GM12892 (cell line): ENCODE measurements around the gene EEF2K.
A peak's percentile ranks its signal among the peaks of the same experiment; 100 is the strongest.
"Not testable (repeated sequence)": the region's sequence is repeated elsewhere in the genome, so short reads cannot be mapped to it uniquely, and the experiment has no call there.

Experiments used
- DNase-seq: peaks from one replicate; pipeline ENCODE4 v3.0.0; 2011; ENCODE audit not compliant: insufficient read length
- FAIRE-seq: peaks from 2 replicates; lab custom pipeline; 2011; peaks lifted over from hg19 to GRCh38; lab: Jason Lieb, UNC
- POLR2A ChIP-seq: IDR thresholded peaks from 2 replicates; pipeline ENCODE4 v1.6.1; 2011; ENCODE audit warnings: low read depth, low read length, control low read depth
- POLR2AphosphoS5 ChIP-seq: IDR thresholded peaks from 2 replicates; pipeline ENCODE4 v1.6.1; 2011; ENCODE audit warnings: low read depth, low read length, control low read depth
- TAF1 ChIP-seq: IDR thresholded peaks from 2 replicates; pipeline ENCODE4 v1.6.1; 2011; ENCODE audit warnings: low read depth, mild to moderate bottlenecking, control low read depth, low read length, borderline replicate concordance

The EEF2K gene

DNA sequence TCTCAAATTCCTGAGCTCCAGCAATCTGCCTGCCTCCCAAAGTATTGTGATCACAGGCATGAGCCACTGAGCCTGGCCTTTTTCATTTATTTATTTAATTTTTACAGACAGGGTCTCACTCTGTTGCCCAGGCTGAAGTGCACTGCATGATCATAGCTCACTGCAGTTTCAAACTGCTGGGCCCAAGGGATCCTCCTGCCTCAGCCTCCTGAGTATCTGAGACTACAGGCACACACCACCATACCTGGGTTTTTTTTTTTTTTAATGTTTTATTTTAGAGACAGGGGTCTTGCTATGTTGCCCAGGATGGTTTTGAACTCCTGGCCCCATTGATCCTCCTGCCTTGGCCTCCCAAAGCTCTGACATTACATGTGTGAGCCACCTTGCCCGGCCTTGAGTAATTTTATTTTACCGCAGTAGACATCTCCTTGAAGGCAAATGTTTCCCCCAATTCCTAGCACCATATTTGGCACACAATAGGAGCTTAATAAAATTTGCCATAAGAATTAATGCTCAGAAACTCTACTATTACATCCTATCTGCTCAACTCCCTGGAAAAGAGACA, 1.9 kb upstream of the EEF2K start:
- FAIRE-seq, result no peak

DNA sequence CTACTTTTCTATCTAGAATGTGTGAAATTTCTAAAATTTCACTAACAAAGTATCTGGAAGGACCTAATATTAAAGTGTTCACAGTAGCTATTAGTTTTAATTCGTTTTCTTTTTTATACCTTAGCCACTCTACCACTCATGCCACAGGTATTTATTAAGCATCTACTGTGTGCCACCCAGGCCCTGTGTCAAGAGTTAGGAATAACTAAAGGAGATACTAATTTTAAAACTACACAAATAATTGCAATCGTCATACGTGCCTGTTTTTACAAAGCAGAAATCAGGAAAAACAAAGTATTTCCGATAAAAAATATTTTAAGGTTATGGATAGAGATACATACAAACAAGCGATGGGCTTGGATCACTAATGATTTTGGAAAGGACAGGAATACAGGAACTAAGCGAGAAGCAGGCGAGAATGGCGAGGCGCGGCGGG, 483 bp upstream of the EEF2K start:
- TF ChIP-seq POLR2AphosphoS5 (no peak), POLR2A (no peak)
- no peak for FAIRE-seq
- no peak for DNase-seq

More for the DNA sequence above, 1.9 kb upstream of the EEF2K start:
- no peak for DNase-seq
- TF ChIP-seq POLR2A, result no peak
- no peak for TF ChIP-seq TAF1
- no peak for TF ChIP-seq POLR2AphosphoS5

DNA sequence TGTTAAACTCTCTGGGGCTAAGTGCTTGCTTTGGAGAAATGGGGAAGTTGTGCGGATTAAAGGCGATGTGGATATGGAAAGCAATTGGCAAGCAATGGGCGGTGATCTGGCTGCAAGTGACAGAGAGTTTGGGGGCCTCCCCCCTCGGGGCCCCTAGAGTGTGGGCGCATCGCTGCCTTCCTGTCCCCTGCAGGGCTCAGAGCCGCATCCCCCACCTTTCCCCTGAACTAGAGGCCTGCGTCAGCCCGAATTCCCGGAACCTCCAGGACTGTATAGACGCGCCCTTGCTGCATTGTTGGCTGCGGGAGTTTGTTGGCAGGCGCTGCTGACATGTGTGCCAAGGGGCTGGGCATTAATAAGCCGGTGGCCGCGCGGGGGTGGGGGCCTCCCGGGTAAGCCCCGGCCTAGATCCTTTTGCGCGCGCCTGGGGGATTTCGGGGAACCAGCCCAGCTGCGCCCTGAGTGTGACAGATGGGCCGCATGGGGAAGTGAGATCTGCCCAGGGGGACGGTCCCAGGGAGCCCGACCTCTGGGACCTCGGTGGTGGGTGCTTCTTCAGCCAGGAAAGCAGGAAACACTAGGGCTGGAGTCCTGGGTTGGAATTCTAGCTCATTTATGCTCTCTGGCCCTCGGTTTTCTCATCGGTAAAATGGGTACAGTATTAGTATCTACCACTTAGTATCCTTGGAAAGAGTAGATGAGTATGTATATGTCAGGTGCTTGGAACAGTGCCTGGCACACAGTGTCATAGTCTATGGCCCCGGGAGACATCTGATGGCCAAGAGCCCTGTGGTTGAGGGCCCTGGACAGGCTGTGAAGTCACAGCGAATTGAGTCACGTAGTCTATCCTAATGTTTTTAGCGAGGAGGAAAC, 1.0 kb downstream of the EEF2K start:
- peak; percentile 5 for FAIRE-seq
- peak; percentile 71 for DNase-seq
- TF ChIP-seq TAF1 (no peak), POLR2AphosphoS5 (peak; percentile 57; the same call in 1 of the 2 replicates), POLR2A (peak; percentile 36; the same call in 1 of the 2 replicates)

DNA sequence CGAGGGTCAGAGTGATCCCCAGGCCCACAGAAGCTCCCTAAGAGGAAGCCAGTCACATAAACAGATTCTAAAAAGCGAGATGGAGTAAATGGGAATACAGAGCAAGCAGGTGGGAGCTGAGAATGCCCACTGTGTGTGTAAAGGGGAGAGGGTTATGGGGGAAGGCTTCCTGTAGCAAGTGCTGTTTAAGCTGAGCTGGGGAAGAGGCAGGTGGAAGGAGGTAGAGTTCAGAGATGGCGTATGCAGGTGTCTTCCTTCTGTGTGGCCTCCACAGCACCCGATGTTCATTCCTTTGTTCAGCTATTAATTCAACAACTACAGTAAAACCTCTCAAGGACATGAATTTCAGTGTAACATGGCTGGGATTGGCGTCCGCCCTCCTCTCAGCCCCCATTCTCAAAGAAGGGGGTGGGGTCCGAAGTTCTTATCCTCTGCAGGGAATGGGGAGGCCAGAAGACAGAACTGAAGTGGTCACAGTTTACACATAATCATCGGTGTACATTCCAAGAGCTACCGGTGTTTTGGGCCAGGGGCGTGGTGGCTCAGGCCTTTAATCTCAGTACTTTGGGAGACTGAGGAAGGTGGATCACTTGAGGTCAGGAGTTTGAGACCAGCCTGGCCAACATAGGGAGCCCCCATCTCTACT, 1.8 kb downstream of the EEF2K start:
- no peak for FAIRE-seq
- no peak for DNase-seq
- no peak for TF ChIP-seq POLR2AphosphoS5

- TF ChIP-seq TAF1, result no peak
- TF ChIP-seq POLR2AphosphoS5, result no peak
- TF ChIP-seq POLR2A, result no peak
- FAIRE-seq (no peak), DNase-seq (no peak)
These were observed 4.2 kb downstream of the EEF2K start for GRCh38 chr16:22210285-22210684.

GRCh38 chr16:22210854-22211253, 4.8 kb downstream of the EEF2K start:
- TF ChIP-seq POLR2A (no peak), TAF1 (no peak), POLR2AphosphoS5 (no peak)
- DNase-seq (no peak), FAIRE-seq (no peak)

GRCh38 chr16:22213236-22213635, 7.2 kb downstream of the EEF2K start:
- TF ChIP-seq TAF1 (no peak), POLR2AphosphoS5 (no peak), POLR2A (no peak)
- no peak for FAIRE-seq

GRCh38 chr16:22213801-22214200, 7.7 kb downstream of the EEF2K start:
- no peak for TF ChIP-seq POLR2AphosphoS5
- FAIRE-seq (no peak), DNase-seq (no peak)

More at GRCh38 chr16:22213236-22213635, 7.2 kb downstream of the EEF2K start:
- no peak for DNase-seq

GRCh38 chr16:22214402-22214801, 8.3 kb downstream of the EEF2K start:
- FAIRE-seq, result no peak
- no peak for DNase-seq
- TF ChIP-seq POLR2A (no peak), POLR2AphosphoS5 (no peak)

GRCh38 chr16:22214889-22215288, 8.8 kb downstream of the EEF2K start:
- DNase-seq (no peak), FAIRE-seq (no peak)
- TF ChIP-seq POLR2A (no peak), POLR2AphosphoS5 (no peak), TAF1 (no peak)

DNA sequence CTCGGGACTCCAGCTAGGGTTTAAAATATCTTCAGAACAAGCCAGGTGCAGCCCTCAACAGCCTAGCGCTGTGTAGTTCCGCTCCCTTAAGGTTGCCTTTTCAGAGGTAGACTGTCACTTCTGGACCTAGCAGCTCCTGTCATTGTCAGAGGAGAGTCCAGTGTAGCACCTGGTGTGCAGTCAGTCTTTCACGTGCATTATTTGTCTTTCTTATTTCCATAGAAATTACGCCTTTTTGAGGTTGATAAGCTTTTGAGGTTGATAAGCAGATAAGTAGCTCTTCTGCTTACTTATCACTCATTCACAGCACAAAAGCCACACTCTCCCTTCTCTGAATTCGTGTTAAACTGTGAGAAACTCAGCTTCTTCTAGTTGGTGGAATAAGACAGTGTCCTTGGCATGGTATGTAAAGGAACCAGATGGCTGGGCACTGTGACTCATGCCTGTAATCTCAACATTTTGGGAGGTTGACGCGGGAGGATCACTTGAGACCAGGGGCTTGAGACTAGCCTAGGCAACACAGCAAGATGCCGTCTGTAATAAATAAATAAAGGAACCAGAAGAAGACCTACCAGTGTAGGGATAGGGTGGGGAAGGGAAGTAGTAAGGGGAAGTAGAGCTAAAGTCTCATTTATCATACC, 10.2 kb downstream of the EEF2K start:
- DNase-seq, result no peak
- TF ChIP-seq POLR2A (no peak), TAF1 (no peak), POLR2AphosphoS5 (no peak)
- no peak for FAIRE-seq

- FAIRE-seq, DNase-seq: not testable (repeated sequence)
These were observed 10.8 kb downstream of the EEF2K start for GRCh38 chr16:22216832-22217225.
